SK-N-SH (cell line): ENCODE measurements around the gene ABCB10.

ENCODE experiments used
- CHD2 ChIP-seq: fragments of 150-350 bp; IDR thresholded peaks from 2 replicates; pipeline ENCODE4 v1.6.1; 2018; ENCODE audit warnings: low read length; ENCODE audit not compliant: partially characterized antibody
- EP300 ChIP-seq, 2 experiments: IDR thresholded peaks; 2 replicates each; pipeline versions ENCODE4 v1.4.0 to v1.6.1; 2012; ENCODE audit warnings: borderline replicate concordance in 1 of 2, low read depth in 1 of 2, low read length in 1 of 2
- FOXM1 ChIP-seq: IDR thresholded peaks from 2 replicates; pipeline ENCODE4 v1.4.0; 2012; ENCODE audit warnings: low read depth, mild to moderate bottlenecking
- NRF1 ChIP-seq: IDR thresholded peaks from 2 replicates; pipeline ENCODE4 v1.6.1; 2012; ENCODE audit warnings: low read depth, mild to moderate bottlenecking, low read length
- POLR2AphosphoS5 ChIP-seq: IDR thresholded peaks from 2 replicates; pipeline ENCODE4 v1.6.1; 2012; ENCODE audit warnings: low read depth, low read length
- RAD21 ChIP-seq: IDR thresholded peaks from 2 replicates; pipeline ENCODE4 v1.6.1; 2012; ENCODE audit warnings: mild to moderate bottlenecking, low read length
- REST ChIP-seq: IDR thresholded peaks from 2 replicates; pipeline ENCODE4 v1.6.1; 2012; ENCODE audit warnings: mild to moderate bottlenecking, low read depth, low read length, moderate library complexity
- RFX5 ChIP-seq: IDR thresholded peaks from 2 replicates; pipeline ENCODE4 v1.6.1; 2012; ENCODE audit warnings: mild to moderate bottlenecking, improper control_type of control experiment, low read length
- TAF1 ChIP-seq: IDR thresholded peaks from 2 replicates; pipeline ENCODE4 v1.6.1; 2012; ENCODE audit warnings: low read depth, mild to moderate bottlenecking, low read length, moderate library complexity, borderline replicate concordance
- TEAD4 ChIP-seq: IDR thresholded peaks from 2 replicates; pipeline ENCODE4 v1.4.0; 2012; ENCODE audit warnings: mild to moderate bottlenecking, borderline replicate concordance; ENCODE audit not compliant: insufficient read depth
- TF ChIP-seq, protein P1 (sequence below): fragments of 200-600 bp; sonication (generic); IDR thresholded peaks from 2 replicates; pipeline ENCODE4 v1.6.1; 2017; ENCODE audit warnings: antibody characterized with exemption, mild to moderate bottlenecking, moderate library complexity

GRCh38 chr1:229478852-229479251 is 79.7 kb downstream of the ABCB10 start:
- TF ChIP-seq, protein P1, sequence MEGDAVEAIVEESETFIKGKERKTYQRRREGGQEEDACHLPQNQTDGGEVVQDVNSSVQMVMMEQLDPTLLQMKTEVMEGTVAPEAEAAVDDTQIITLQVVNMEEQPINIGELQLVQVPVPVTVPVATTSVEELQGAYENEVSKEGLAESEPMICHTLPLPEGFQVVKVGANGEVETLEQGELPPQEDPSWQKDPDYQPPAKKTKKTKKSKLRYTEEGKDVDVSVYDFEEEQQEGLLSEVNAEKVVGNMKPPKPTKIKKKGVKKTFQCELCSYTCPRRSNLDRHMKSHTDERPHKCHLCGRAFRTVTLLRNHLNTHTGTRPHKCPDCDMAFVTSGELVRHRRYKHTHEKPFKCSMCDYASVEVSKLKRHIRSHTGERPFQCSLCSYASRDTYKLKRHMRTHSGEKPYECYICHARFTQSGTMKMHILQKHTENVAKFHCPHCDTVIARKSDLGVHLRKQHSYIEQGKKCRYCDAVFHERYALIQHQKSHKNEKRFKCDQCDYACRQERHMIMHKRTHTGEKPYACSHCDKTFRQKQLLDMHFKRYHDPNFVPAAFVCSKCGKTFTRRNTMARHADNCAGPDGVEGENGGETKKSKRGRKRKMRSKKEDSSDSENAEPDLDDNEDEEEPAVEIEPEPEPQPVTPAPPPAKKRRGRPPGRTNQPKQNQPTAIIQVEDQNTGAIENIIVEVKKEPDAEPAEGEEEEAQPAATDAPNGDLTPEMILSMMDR, result no peak
- no peak for TF ChIP-seq RFX5
- TF ChIP-seq TAF1, result no peak
- no peak for TF ChIP-seq CHD2
- no peak for TF ChIP-seq POLR2AphosphoS5
- TF ChIP-seq RAD21, result no peak
- TF ChIP-seq TEAD4, result no peak
- TF ChIP-seq EP300 (IDR thresholded peaks at IDR 0.05; ENCODE audit: borderline replicate concordance in 1 of 2, low read depth in 1 of 2, low read length in 1 of 2), result no peak
- TF ChIP-seq REST, result no peak
- no peak for TF ChIP-seq FOXM1
- TF ChIP-seq NRF1, result no peak
